NCI-H146 treated with DMSO at 0.1 percent for 48 hours (cell line): ENCODE results near the gene HMCN1.
A peak's percentile ranks its signal among the peaks of the same experiment; 100 is the strongest.

Experiments used
- DNase-seq: peaks from one replicate; lab custom pipeline; 2025; ENCODE audit not compliant: unreplicated experiment; lab: John Stamatoyannopoulos, UW

Gene HMCN1

GRCh38 chr1:186063091-186063657 lies 329.0 kb downstream of the HMCN1 start:
- DNase-seq, result no peak

GRCh38 chr1:186066411-186066810 lies 332.2 kb downstream of the HMCN1 start:
- DNase-seq, result no peak

GRCh38 chr1:186073697-186074096 lies 339.5 kb downstream of the HMCN1 start:
- DNase-seq, result no peak

GRCh38 chr1:186076006-186076405 lies 341.8 kb downstream of the HMCN1 start:
- DNase-seq, result no peak

GRCh38 chr1:186078245-186078644 lies 344.1 kb downstream of the HMCN1 start:
- DNase-seq, result no peak

GRCh38 chr1:186079084-186079684 lies 345.0 kb downstream of the HMCN1 start:
- no peak for DNase-seq

GRCh38 chr1:186082235-186082937 lies 348.2 kb downstream of the HMCN1 start:
- peak; percentile 17 for DNase-seq

GRCh38 chr1:186086583-186086982 lies 352.4 kb downstream of the HMCN1 start:
- DNase-seq, result no peak

GRCh38 chr1:186089940-186090339 lies 355.7 kb downstream of the HMCN1 start:
- no peak for DNase-seq

- no peak for DNase-seq
Measured at GRCh38 chr1:186091222-186091720, 357.1 kb downstream of the HMCN1 start.

- DNase-seq, result no peak
Measured at GRCh38 chr1:186093437-186093836, 359.2 kb downstream of the HMCN1 start.

- no peak for DNase-seq
Measured at GRCh38 chr1:186094172-186094571, 360.0 kb downstream of the HMCN1 start.

- no peak for DNase-seq
Measured at GRCh38 chr1:186099336-186100104, 365.3 kb downstream of the HMCN1 start.

GRCh38 chr1:186102107-186102506 lies 367.9 kb downstream of the HMCN1 start:
- no peak for DNase-seq

- DNase-seq, result no peak
Measured at GRCh38 chr1:186102547-186103148, 368.5 kb downstream of the HMCN1 start.

GRCh38 chr1:186104459-186104858 lies 370.3 kb downstream of the HMCN1 start:
- DNase-seq, result no peak

- no peak for DNase-seq
Measured at GRCh38 chr1:186112280-186112679, 378.1 kb downstream of the HMCN1 start.

- no peak for DNase-seq
Measured at GRCh38 chr1:186113461-186113860, 379.3 kb downstream of the HMCN1 start.

- no peak for DNase-seq
Measured at GRCh38 chr1:186118724-186119123, 384.5 kb downstream of the HMCN1 start.

GRCh38 chr1:186122837-186123236 lies 388.6 kb downstream of the HMCN1 start:
- no peak for DNase-seq

GRCh38 chr1:186125035-186125434 lies 390.8 kb downstream of the HMCN1 start:
- DNase-seq, result no peak
